Measurements from ENCODE around the gene CLSTN2.

CLSTN2 gene

GRCh38 chr3:140170612-140171011 is 235.6 kb downstream of the CLSTN2 start:
- Mint-ChIP-seq H3K27ac (no peak overlapping the region), H3K27me3 (ENCODE audit: low read depth, poor library complexity) (peaks cover 9% of the 10 kb centered on the region), H3K4me3 (no peak overlapping the region), H3K36me3 (ENCODE audit: low read depth) (no peaks in the 10 kb centered on the region), H3K4me1 (no peaks in the 10 kb centered on the region), H3K9me3 (peaks cover 4% of the 10 kb centered on the region)
- TF ChIP-seq CTCF (IDR thresholded peaks at IDR 0.05) = no peak
- DNase-seq = no peak

GRCh38 chr3:140176526-140176925 is 241.5 kb downstream of the CLSTN2 start:
- Mint-ChIP-seq H3K27me3 (ENCODE audit: low read depth, poor library complexity) (peaks cover 15% of the 10 kb centered on the region), H3K9me3 (no peaks in the 10 kb centered on the region), H3K4me1 (no peaks in the 10 kb centered on the region), H3K27ac (no peak overlapping the region), H3K4me3 (no peak overlapping the region), H3K36me3 (ENCODE audit: low read depth) (no peaks in the 10 kb centered on the region)
- no peak for DNase-seq
- no peak for TF ChIP-seq CTCF (IDR thresholded peaks at IDR 0.05)

GRCh38 chr3:140177943-140178342 is 243.0 kb downstream of the CLSTN2 start:
- no peak overlapping the region for H3K27ac Mint-ChIP-seq
- no peaks in the 10 kb centered on the region for H3K36me3 Mint-ChIP-seq (ENCODE audit: low read depth)
- H3K9me3 Mint-ChIP-seq = no peaks in the 10 kb centered on the region
- no peaks in the 10 kb centered on the region for H3K4me1 Mint-ChIP-seq
- peaks cover 15% of the 10 kb centered on the region for H3K27me3 Mint-ChIP-seq (ENCODE audit: low read depth, poor library complexity)
- DNase-seq = no peak
- no peak for TF ChIP-seq CTCF (IDR thresholded peaks at IDR 0.05)
- no peak overlapping the region for H3K4me3 Mint-ChIP-seq

- H3K4me3 Mint-ChIP-seq = no peak overlapping the region
- H3K27me3 Mint-ChIP-seq (ENCODE audit: low read depth, poor library complexity) = peaks cover 12% of the 10 kb centered on the region
- H3K27ac Mint-ChIP-seq = no peak overlapping the region
- no peaks in the 10 kb centered on the region for H3K4me1 Mint-ChIP-seq
- no peaks in the 10 kb centered on the region for H3K9me3 Mint-ChIP-seq
- no peaks in the 10 kb centered on the region for H3K36me3 Mint-ChIP-seq (ENCODE audit: low read depth)
- DNase-seq = no peak
- TF ChIP-seq CTCF (IDR thresholded peaks at IDR 0.05) = no peak
Observed at GRCh38 chr3:140178482-140178881, 243.5 kb downstream of the CLSTN2 start.

- TF ChIP-seq CTCF (IDR thresholded peaks at IDR 0.05) = no peak
- Mint-ChIP-seq H3K4me3 (no peak overlapping the region), H3K9me3 (no peaks in the 10 kb centered on the region)
Observed at GRCh38 chr3:140180603-140181002, 245.6 kb downstream of the CLSTN2 start.

GRCh38 chr3:140185375-140185774 is 250.4 kb downstream of the CLSTN2 start:
- peaks cover 4% of the 10 kb centered on the region for H3K27me3 Mint-ChIP-seq (ENCODE audit: low read depth, poor library complexity)
- no peaks in the 10 kb centered on the region for H3K9me3 Mint-ChIP-seq
- H3K4me3 Mint-ChIP-seq = no peak overlapping the region
- no peak overlapping the region for H3K27ac Mint-ChIP-seq
- no peak for TF ChIP-seq CTCF (IDR thresholded peaks at IDR 0.05)
- no peak for DNase-seq
- H3K4me1 Mint-ChIP-seq = no peaks in the 10 kb centered on the region
- H3K36me3 Mint-ChIP-seq (ENCODE audit: low read depth) = no peaks in the 10 kb centered on the region

More at GRCh38 chr3:140180603-140181002, 245.6 kb downstream of the CLSTN2 start:
- Mint-ChIP-seq H3K27ac (no peak overlapping the region), H3K27me3 (ENCODE audit: low read depth, poor library complexity) (peaks cover 9% of the 10 kb centered on the region), H3K4me1 (no peaks in the 10 kb centered on the region), H3K36me3 (ENCODE audit: low read depth) (no peaks in the 10 kb centered on the region)
- DNase-seq = no peak

Measured in nephron progenitor cell (in vitro differentiated cells).